ENCODE measurements around the gene ADSS1. TPM values are rescaled to one million over a fixed set of nuclear protein-coding genes. Genes with fewer than 3 reads are reported as not detected.

ADSS1 gene
- total RNA-seq, 2 donors from 2014 or later, result 18.3 to 44.4 TPM

- DNase-seq (ENCODE audit: low spot score), result no peak
- intact Hi-C loops (cut with DNase I), result no loop called here
- 48% methylated on average over 13 of the region's 13 CpGs for WGBS
- Histone ChIP-seq H3K27ac (peak overlapping the region; percentile 79 to 88), H3K4me1 (replicated peaks) (peaks cover 24% of the 10 kb centered on the region), H3K4me3 (no peak overlapping the region), H3K36me3 (no peaks in the 10 kb centered on the region), H3K9me3 (no peaks in the 10 kb centered on the region), H3K27me3 (replicated peaks; ENCODE audit: insufficient read depth) (no peaks in the 10 kb centered on the region)
- TF ChIP-seq CTCF (IDR thresholded peaks at IDR 0.05) (no peak), POLR2AphosphoS5 (IDR thresholded peaks at IDR 0.05) (no peak), POLR2A (IDR thresholded peaks at IDR 0.05) (no peak)
Measured at GRCh38 chr14:104746071-104746545, 22.1 kb downstream of the ADSS1 start.

GRCh38 chr14:104746934-104747481, 23.0 kb downstream of the ADSS1 start:
- peak; percentile 86 for DNase-seq (ENCODE audit: low spot score)
- peaks cover 24% of the 10 kb centered on the region for H3K4me1 ChIP-seq (replicated peaks)
- H3K9me3 ChIP-seq, result no peaks in the 10 kb centered on the region
- peak overlapping the region; percentile 79 to 88 for H3K27ac ChIP-seq
- H3K4me3 ChIP-seq, result no peak overlapping the region
- intact Hi-C loops (cut with DNase I), result no loop called here
- H3K27me3 ChIP-seq (replicated peaks; ENCODE audit: insufficient read depth), result no peaks in the 10 kb centered on the region
- 22% methylated on average over 7 of the region's 7 CpGs for WGBS
- no peaks in the 10 kb centered on the region for H3K36me3 ChIP-seq
- TF ChIP-seq POLR2AphosphoS5 (IDR thresholded peaks at IDR 0.05) (peak; percentile 83), CTCF (IDR thresholded peaks at IDR 0.05) (no peak), POLR2A (IDR thresholded peaks at IDR 0.05) (no peak)

- peaks cover 24% of the 10 kb centered on the region for H3K4me1 ChIP-seq (replicated peaks)
- DNase-seq (ENCODE audit: low spot score), result no peak
- no peaks in the 10 kb centered on the region for H3K36me3 ChIP-seq
- H3K4me3 ChIP-seq, result no peak overlapping the region
- H3K9me3 ChIP-seq, result no peaks in the 10 kb centered on the region
- intact Hi-C loops (cut with DNase I), result no loop called here
- H3K27me3 ChIP-seq (replicated peaks; ENCODE audit: insufficient read depth), result no peaks in the 10 kb centered on the region
- H3K27ac ChIP-seq, result peak overlapping the region; percentile 79 to 88
- 50% methylated on average over 8 of the region's 9 CpGs for WGBS
- TF ChIP-seq POLR2AphosphoS5 (IDR thresholded peaks at IDR 0.05) (no peak), CTCF (IDR thresholded peaks at IDR 0.05) (no peak), POLR2A (IDR thresholded peaks at IDR 0.05) (no peak)
Measured at GRCh38 chr14:104747876-104748275, 23.8 kb downstream of the ADSS1 start.

- 20% methylated on average over 11 of the region's 11 CpGs for WGBS
- Histone ChIP-seq H3K36me3 (no peaks in the 10 kb centered on the region), H3K27ac (peak overlapping the region; percentile 79 to 88), H3K9me3 (no peaks in the 10 kb centered on the region), H3K27me3 (replicated peaks; ENCODE audit: insufficient read depth) (no peaks in the 10 kb centered on the region), H3K4me1 (replicated peaks) (peaks cover 28% of the 10 kb centered on the region), H3K4me3 (no peak overlapping the region)
- TF ChIP-seq CTCF (IDR thresholded peaks at IDR 0.05), result no peak
- peak; percentile 7 for TF ChIP-seq POLR2AphosphoS5 (IDR thresholded peaks at IDR 0.05)
- TF ChIP-seq POLR2A (IDR thresholded peaks at IDR 0.05), result peak; percentile 25
- intact Hi-C loops (cut with DNase I), result no loop called here
- peak; percentile 42 for DNase-seq (ENCODE audit: low spot score)
Measured at GRCh38 chr14:104749111-104749649, 25.2 kb downstream of the ADSS1 start.
